ENCODE data around the gene SLC38A1. TPM values are rescaled to one million over a fixed set of nuclear protein-coding genes. Genes with fewer than 3 reads are reported as not detected.

SLC38A1 gene
- polyA plus RNA-seq, 4 donors, result 3.6 to 50.8 (median 21.6) TPM

DNA sequence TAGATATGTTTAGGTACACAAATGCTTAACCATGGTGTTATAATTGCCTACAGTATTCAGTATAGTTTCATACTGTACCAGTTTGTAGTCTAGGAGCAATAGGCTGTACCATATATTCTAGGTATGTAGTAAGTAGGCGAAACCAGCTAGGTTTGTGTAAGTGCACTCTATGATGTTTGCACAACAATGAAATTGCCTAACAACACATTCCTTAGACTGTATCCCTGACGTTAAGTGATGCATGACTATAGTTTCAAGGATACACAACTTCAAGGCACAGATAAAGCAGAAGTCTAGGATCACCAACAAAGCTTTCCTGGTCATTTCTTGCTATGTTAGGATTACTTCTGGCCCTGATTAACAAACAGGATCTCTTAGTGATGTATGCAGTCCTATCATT is 135.1 kb downstream of the SLC38A1 start:
- DNase-seq, result peak in 1 of 2 donors; percentile 39
- H3K4me1 ChIP-seq (ENCODE audit: control insufficient read depth in 3 of 3, insufficient read depth in 2 of 3, low read depth in 1 of 3, low read length in 2 of 3), result no peaks in the 10 kb centered on the region
- H3K27ac ChIP-seq (ENCODE audit: low read depth in 1 of 3, low read length in 2 of 3), result no peak overlapping the region
- H3K4me3 ChIP-seq (ENCODE audit: low read depth in 1 of 3, low read length in 3 of 3), result no peak overlapping the region
- no peaks in the 10 kb centered on the region for H3K9me3 ChIP-seq (ENCODE audit: control insufficient read depth in 2 of 2, insufficient read depth in 1 of 2, low read depth in 1 of 2, low read length in 1 of 2)
- 58 to 72% (median 64%) methylated on average over 2 of the region's 2 CpGs for WGBS, 3 donors
- H3K36me3 ChIP-seq (ENCODE audit: control insufficient read depth in 3 of 3, insufficient read depth in 2 of 3, low read depth in 1 of 3, low read length in 3 of 3), result no peaks in the 10 kb centered on the region
- no peaks in the 10 kb centered on the region for H3K27me3 ChIP-seq (ENCODE audit: control insufficient read depth in 3 of 3, insufficient read depth in 3 of 3, low read length in 3 of 3)
- FAIRE-seq, result no peak

Other genes starting within 250 kb of the SLC38A1 start
- 10 to 100 TPM; 27.8 to 69.4 (median 47.2) TPM for gene SLC38A2, start 103.7 kb upstream of the SLC38A1 start, polyA plus RNA-seq

All from small intestine (tissue), 7 donors.